HepG2 (cell line): ENCODE data around the gene CISH. TPM values are rescaled to one million over a fixed set of nuclear protein-coding genes. Genes with fewer than 3 reads are reported as not detected.

Experiments used
- ATAC-seq: fragments of 200-7000 bp; cut with Tn5 transposase; 3 replicates; pipeline ENCODE4 v1.9.1; 2020; ENCODE audit warnings: mild to moderate bottlenecking, moderate library complexity
- BruUV-seq: library from RNA; stranded (reverse); fragments of 400-500 nt; replicated peaks from 2 replicates; lab custom pipeline; 2021; lab: Mats Ljungman, UMichigan
- CTCF ChIA-PET: fragments of 300-600 bp; formaldehyde crosslinking; extraction: SDS; loops from one replicate; lab custom pipeline; 2021; ENCODE audit warnings: low total read pairs, inconsistent platforms, low intra/inter-chr PET ratio; lab: Yijun Ruan, JAX
- POLR2A ChIA-PET: fragments of 350-600 bp; sonication (Branson Sonifier 250); formaldehyde crosslinking; loops from one replicate; lab custom pipeline; 2020; ENCODE audit warnings: antibody characterized with exemption, inconsistent platforms; lab: Yijun Ruan, JAX
- DNase-seq: peaks from one replicate; pipeline ENCODE4 v3.0.0-alpha.2; 2015; ENCODE audit warnings: low spot score
- FAIRE-seq: peaks from 3 replicates; lab custom pipeline; 2011; peaks lifted over from hg19 to GRCh38; lab: Jason Lieb, UNC
- H2AFZ ChIP-seq: one replicate; pipeline ENCODE4 v1.6.1; 2011; ENCODE audit warnings: low read length, inconsistent platforms
- H3K27ac ChIP-seq: fragments of 300-600 bp; 3 replicates; pipeline ENCODE4 v1.8.0; 2011; ENCODE audit warnings: mixed run types, mild to moderate bottlenecking, mixed read lengths, low read length, inconsistent platforms; ENCODE audit not compliant: insufficient read depth; ENCODE audit errors: extremely low read length
- H3K27me3 ChIP-seq, 2 experiments: fragments of 200-600 bp in 1 of 2; 2 replicates in 1 of 2; 3 replicates in 1 of 2; pipeline versions ENCODE4 v1.6.0 to v1.8.0; 2011; ENCODE audit warnings: low read length in 2 of 2, mild to moderate bottlenecking in 2 of 2, moderate library complexity in 2 of 2, inconsistent platforms in 1 of 2; ENCODE audit not compliant: insufficient read depth in 2 of 2, control insufficient read depth in 1 of 2
- H3K36me3 ChIP-seq, 2 experiments: fragments of 200-600 bp in 1 of 2; replicated peaks in 1 of 2; 2 replicates in 1 of 2; 3 replicates in 1 of 2; pipeline versions ENCODE4 v1.5.1 to v1.8.0; 2011; ENCODE audit warnings: low read length in 2 of 2, inconsistent platforms in 1 of 2; ENCODE audit not compliant: insufficient read depth in 2 of 2, control insufficient read depth in 1 of 2
- H3K4me1 ChIP-seq: 2 replicates; pipeline ENCODE4 v1.5.1; 2012; ENCODE audit warnings: low read length, inconsistent platforms; ENCODE audit not compliant: insufficient read depth
- H3K4me2 ChIP-seq: 2 replicates; pipeline ENCODE4 v1.6.0; 2011; ENCODE audit warnings: low read depth, low read length, inconsistent platforms
- H3K4me3 ChIP-seq, 3 experiments: fragments of 200-600 bp in 1 of 3; sonication (generic), shearing (Covaris generic) in 1 of 3; replicated peaks in 1 of 3; 2 replicates each; pipeline ENCODE4 v1.5.1; 2011 to 2016; ENCODE audit warnings: low read length in 3 of 3, inconsistent platforms in 2 of 3, low read depth in 2 of 3, mild to moderate bottlenecking in 2 of 3, control low read depth in 1 of 3, mixed read lengths in 1 of 3; ENCODE audit not compliant: insufficient read depth in 1 of 3
- H3K79me2 ChIP-seq: one replicate; pipeline ENCODE4 v1.6.1; 2011; ENCODE audit warnings: low read length, inconsistent platforms; ENCODE audit not compliant: insufficient read depth
- H3K9ac ChIP-seq: 2 replicates; pipeline ENCODE4 v1.6.0; 2011; ENCODE audit warnings: mild to moderate bottlenecking, low read depth, low read length, inconsistent platforms; ENCODE audit not compliant: insufficient read depth
- H3K9me3 ChIP-seq: 2 replicates; pipeline ENCODE4 v1.5.1; 2012; ENCODE audit warnings: mild to moderate bottlenecking, low read length
- H4K20me1 ChIP-seq: 2 replicates; pipeline ENCODE4 v1.6.0; 2011; ENCODE audit warnings: inconsistent platforms, mild to moderate bottlenecking, low read length, moderate library complexity; ENCODE audit not compliant: insufficient read depth
- BRD4 ChIP-seq: sonication (generic); formaldehyde crosslinking; IDR thresholded peaks from 2 replicates; pipeline ENCODE4 v1.4.0; 2020; ENCODE audit warnings: missing genetic modification reagents
- CAMTA2 ChIP-seq: sonication (generic); formaldehyde crosslinking; IDR thresholded peaks from 2 replicates; pipeline ENCODE4 v1.4.0; 2020; ENCODE audit warnings: mild to moderate bottlenecking, missing genetic modification reagents, borderline replicate concordance
- HDAC6 ChIP-seq: fragments of 200-600 bp; sonication (generic); IDR thresholded peaks from 2 replicates; pipeline ENCODE4 v1.7.0; 2017; ENCODE audit warnings: mild to moderate bottlenecking, antibody characterized with exemption, low read length, low read depth
- SP4 ChIP-seq: sonication (generic); formaldehyde crosslinking; IDR thresholded peaks from 2 replicates; pipeline ENCODE4 v1.8.1; 2023; ENCODE audit warnings: mild to moderate bottlenecking, missing genetic modification reagents
- ZNF333 ChIP-seq: sonication (generic); formaldehyde crosslinking; IDR thresholded peaks from 2 replicates; pipeline ENCODE4 v1.4.0; 2020; ENCODE audit warnings: mild to moderate bottlenecking, missing genetic modification reagents, borderline replicate concordance
- ZNF709 ChIP-seq: sonication (generic); formaldehyde crosslinking; IDR thresholded peaks from 2 replicates; pipeline ENCODE4 v1.5.0; 2020; ENCODE audit warnings: mild to moderate bottlenecking, missing genetic modification reagents
- WGBS: methylation state at CpG from one replicate; pipeline ENCODE4 v1.1.6; 2017; ENCODE audit warnings: low lambda C conversion rate; 5-methylcytosine and 5-hydroxymethylcytosine counted together
- in situ Hi-C: cut with HindIII; loops from 2 replicates; pipeline ENCODE4 v1.10.0; 2017; ENCODE audit warnings: low pct_unique_long_range_greater_than_20kb; ENCODE audit not compliant: extremely low pct_ligation_motif_present
- intact Hi-C: fragments of 100-400 bp; cut with micrococcal nuclease; formaldehyde crosslinking; loops from one replicate; pipeline ENCODE4 v1.10.0; 2022; ENCODE audit not compliant: unreplicated experiment
- polyA plus RNA-seq, 8 experiments: library from polyadenylated mRNA; depleted of rRNA in 3 of 8; stranded (reverse) in 7 of 8; unstranded in 1 of 8; fragments of >200 nt; fragmentation: Illumina TruSeq in 4 of 8; extraction: Trizol in 4 of 8; gene quantifications; 2 replicates each; pipeline versions ENCODE4 v1.2.1 to v1.2.3, GENCODE V29; 2011 to 2016; ENCODE audit warnings: low read depth in 4 of 8, missing spikeins in 1 of 8, mixed read lengths in 1 of 8; ENCODE audit not compliant: insufficient read depth in 1 of 8
- total RNA-seq, 5 experiments: library from RNA; depleted of rRNA; stranded (reverse); fragments of >200 nt; fragmentation: Illumina TruSeq; extraction: Trizol; gene quantifications; 2 replicates each; pipeline ENCODE4 v1.2.3, GENCODE V29; 2016; ENCODE audit warnings: low read depth in 1 of 5
- TF ChIP-seq, protein P1 (sequence below): sonication (generic); formaldehyde crosslinking; IDR thresholded peaks from 2 replicates; pipeline ENCODE4 v1.8.0; 2023; ENCODE audit warnings: mild to moderate bottlenecking, missing genetic modification reagents
- TF ChIP-seq, protein P2 (sequence below): sonication (generic); formaldehyde crosslinking; IDR thresholded peaks from 2 replicates; pipeline ENCODE4 v1.4.0; 2020; ENCODE audit warnings: mild to moderate bottlenecking, missing genetic modification reagents
- TF ChIP-seq, protein P3 (sequence below): sonication (generic); formaldehyde crosslinking; IDR thresholded peaks from 2 replicates; pipeline ENCODE4 v1.4.0; 2020; ENCODE audit warnings: mild to moderate bottlenecking, missing genetic modification reagents
- TF ChIP-seq, protein P4 (sequence below): sonication (generic); formaldehyde crosslinking; IDR thresholded peaks from 2 replicates; pipeline ENCODE4 v1.4.0; 2020; ENCODE audit warnings: missing genetic modification reagents

Gene CISH
- total and polyA plus RNA-seq, 2 of the 13 experiments (the other 11 are each of a cell fraction or from before 2014, with no cell fraction given), result 0.91 to 1.5 TPM

DNA sequence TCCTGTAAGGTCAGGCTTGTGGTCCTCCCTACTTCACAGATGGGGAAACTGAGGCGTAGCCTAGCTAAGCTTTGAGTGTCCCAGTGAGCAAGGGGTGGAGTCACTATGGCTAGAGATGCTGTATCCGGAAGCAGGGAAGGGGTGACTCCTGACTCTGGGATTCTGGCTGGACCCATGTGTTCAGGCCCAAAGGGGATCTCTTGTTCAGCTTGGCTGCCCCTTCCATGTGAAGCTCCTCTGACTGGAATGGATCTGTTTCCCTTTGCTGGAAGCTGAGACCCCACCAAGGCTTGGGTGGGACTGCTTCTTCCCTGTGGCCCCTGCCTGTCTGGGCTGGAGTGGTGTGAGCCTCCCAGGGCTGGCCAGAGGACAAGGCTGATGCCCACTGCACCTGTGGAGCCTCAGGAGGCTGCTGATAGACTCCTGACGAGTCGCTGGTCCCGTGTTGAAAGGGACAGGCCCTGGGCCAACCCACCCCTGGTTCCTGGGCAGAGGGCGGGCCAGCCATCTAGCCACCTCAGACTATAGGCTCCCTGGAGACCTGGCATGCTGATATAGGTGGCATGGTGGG lies 6.4 kb upstream of the CISH start:
- ATAC-seq (no peak), DNase-seq (no peak), FAIRE-seq (no peak)
- TSS peak; percentile 52 for BruUV-seq
- Histone ChIP-seq H3K27ac (peak overlapping the region; percentile 86), H3K79me2 (peaks cover 7% of the 10 kb centered on the region), H3K9me3 (no peaks in the 10 kb centered on the region), H3K4me3 (peak overlapping the region; percentile 67 to 78 (median 70)), H3K9ac (peak overlapping the region; percentile 81), H2AFZ (no peak overlapping the region), H3K36me3 (peaks cover 0 to 3% of the 10 kb centered on the region in 2 experiments; a peak in 1 of 5 replicates), H3K4me1 (peaks cover 41% of the 10 kb centered on the region), H4K20me1 (no peaks in the 10 kb centered on the region), H3K4me2 (peak overlapping the region; percentile 99), H3K27me3 (peaks cover 0 to 1% of the 10 kb centered on the region in 2 experiments; a peak in 1 of 5 replicates)
- in situ Hi-C loops (loop anchor here (5.0 kb wide), 2 partner anchors 34 to 754 kb away; no protein-coding TSS in a partner anchor), intact Hi-C loops (loop anchor here (10.0 kb wide), 1 partner anchor 347 kb away; no protein-coding TSS in a partner anchor)
- ChIA-PET CTCF (interaction anchor here (8.0 kb wide), 1 partner anchor 46 kb away, joined by 182 read pairs; the partner anchor contains the start of gene HEMK1), POLR2A (interaction anchor here (1.3 to 4.0 kb wide), 5 partner anchors 13 to 767 kb away, joined by 3 to 33 read pairs (median 15); partner anchors contain the start of genes HEMK1 and MANF)
- WGBS, result no CpG with 5 or more reads among the region's 6 CpGs
- TF ChIP-seq SP4, result 0 out of 2 replicates have a peak, but pooled peaks have one; percentile 40
- TF ChIP-seq ZNF709, result peak; percentile 3; the same call in 1 of the 2 replicates
- 0 out of 2 replicates have a peak, but pooled peaks have one; percentile 37 for TF ChIP-seq CAMTA2 (CRISPR knock-in tag)
- TF ChIP-seq ZNF333 (CRISPR knock-in tag), result 0 out of 2 replicates have a peak, but pooled peaks have one; percentile 11
- TF ChIP-seq, protein P1, sequence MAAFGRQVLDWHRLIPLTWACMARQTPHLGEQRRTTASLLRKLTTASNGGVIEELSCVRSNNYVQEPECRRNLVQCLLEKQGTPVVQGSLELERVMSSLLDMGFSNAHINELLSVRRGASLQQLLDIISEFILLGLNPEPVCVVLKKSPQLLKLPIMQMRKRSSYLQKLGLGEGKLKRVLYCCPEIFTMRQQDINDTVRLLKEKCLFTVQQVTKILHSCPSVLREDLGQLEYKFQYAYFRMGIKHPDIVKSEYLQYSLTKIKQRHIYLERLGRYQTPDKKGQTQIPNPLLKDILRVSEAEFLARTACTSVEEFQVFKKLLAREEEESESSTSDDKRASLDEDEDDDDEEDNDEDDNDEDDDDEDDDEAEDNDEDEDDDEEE, result peak; percentile 42; the same call in 1 of the 2 replicates
- TF ChIP-seq, protein P2, sequence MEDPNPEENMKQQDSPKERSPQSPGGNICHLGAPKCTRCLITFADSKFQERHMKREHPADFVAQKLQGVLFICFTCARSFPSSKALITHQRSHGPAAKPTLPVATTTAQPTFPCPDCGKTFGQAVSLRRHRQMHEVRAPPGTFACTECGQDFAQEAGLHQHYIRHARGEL (CRISPR knock-in tag), result no peak
- TF ChIP-seq, protein P3, sequence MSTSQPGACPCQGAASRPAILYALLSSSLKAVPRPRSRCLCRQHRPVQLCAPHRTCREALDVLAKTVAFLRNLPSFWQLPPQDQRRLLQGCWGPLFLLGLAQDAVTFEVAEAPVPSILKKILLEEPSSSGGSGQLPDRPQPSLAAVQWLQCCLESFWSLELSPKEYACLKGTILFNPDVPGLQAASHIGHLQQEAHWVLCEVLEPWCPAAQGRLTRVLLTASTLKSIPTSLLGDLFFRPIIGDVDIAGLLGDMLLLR (CRISPR knock-in tag), result 0 out of 2 replicates have a peak, but pooled peaks have one; percentile 41
- TF ChIP-seq, protein P4, sequence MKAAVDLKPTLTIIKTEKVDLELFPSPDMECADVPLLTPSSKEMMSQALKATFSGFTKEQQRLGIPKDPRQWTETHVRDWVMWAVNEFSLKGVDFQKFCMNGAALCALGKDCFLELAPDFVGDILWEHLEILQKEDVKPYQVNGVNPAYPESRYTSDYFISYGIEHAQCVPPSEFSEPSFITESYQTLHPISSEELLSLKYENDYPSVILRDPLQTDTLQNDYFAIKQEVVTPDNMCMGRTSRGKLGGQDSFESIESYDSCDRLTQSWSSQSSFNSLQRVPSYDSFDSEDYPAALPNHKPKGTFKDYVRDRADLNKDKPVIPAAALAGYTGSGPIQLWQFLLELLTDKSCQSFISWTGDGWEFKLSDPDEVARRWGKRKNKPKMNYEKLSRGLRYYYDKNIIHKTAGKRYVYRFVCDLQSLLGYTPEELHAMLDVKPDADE, result 0 out of 2 replicates have a peak, but pooled peaks have one; percentile 1
- TF ChIP-seq BRD4, result no peak
- no peak for TF ChIP-seq HDAC6
